Mesendoderm (in vitro differentiated cells): ENCODE data around the gene IP6K3.

Experiments
- DNase-seq: peaks from one replicate; pipeline ENCODE4 v3.0.0; 2013
- H2AK5ac ChIP-seq: 2 replicates; pipeline ENCODE4 v1.6.1; 2013; ENCODE audit warnings: low read length, inconsistent platforms
- H2BK120ac ChIP-seq: 2 replicates; pipeline ENCODE4 v1.6.1; 2013; ENCODE audit warnings: low read depth, mild to moderate bottlenecking, low read length, moderate library complexity, mixed read lengths
- H2BK15ac ChIP-seq: replicated peaks from 2 replicates; pipeline ENCODE4 v1.6.1; 2013; ENCODE audit warnings: low read depth, mild to moderate bottlenecking, moderate library complexity
- H2BK5ac ChIP-seq: 2 replicates; pipeline ENCODE4 v1.6.1; 2013; ENCODE audit warnings: low read length, inconsistent platforms
- H3K18ac ChIP-seq: 2 replicates; pipeline ENCODE4 v1.6.1; 2013; ENCODE audit warnings: mild to moderate bottlenecking, low read length, mixed read lengths
- H3K23ac ChIP-seq: one replicate; pipeline ENCODE4 v1.6.1; 2013; ENCODE audit warnings: low read length
- H3K27ac ChIP-seq: 2 replicates; pipeline ENCODE4 v1.5.1; 2013; ENCODE audit warnings: low read depth, mild to moderate bottlenecking, inconsistent platforms, low read length, moderate library complexity
- H3K27me3 ChIP-seq: 2 replicates; pipeline ENCODE4 v1.6.1; 2013; ENCODE audit warnings: low read length, control low read depth, mild to moderate bottlenecking, inconsistent platforms; ENCODE audit not compliant: insufficient read depth, poor library complexity
- H3K36me3 ChIP-seq: 2 replicates; pipeline ENCODE4 v1.6.1; 2013; ENCODE audit warnings: low read length, inconsistent platforms; ENCODE audit not compliant: control insufficient read depth, insufficient read depth
- H3K4ac ChIP-seq: one replicate; pipeline ENCODE4 v1.6.1; 2013; ENCODE audit warnings: low read depth, mild to moderate bottlenecking, low read length, moderate library complexity
- H3K4me1 ChIP-seq: 2 replicates; pipeline ENCODE4 v1.6.1; 2013; ENCODE audit warnings: low read depth, low read length, inconsistent platforms; ENCODE audit not compliant: control insufficient read depth
- H3K4me2 ChIP-seq: 2 replicates; pipeline ENCODE4 v1.6.1; 2013; ENCODE audit warnings: low read length
- H3K4me3 ChIP-seq: 2 replicates; pipeline ENCODE4 v1.5.1; 2013; ENCODE audit warnings: mild to moderate bottlenecking, low read length
- H3K56ac ChIP-seq: one replicate; pipeline ENCODE4 v1.6.1; 2013; ENCODE audit warnings: low read length
- H3K79me1 ChIP-seq: 2 replicates; pipeline ENCODE4 v1.6.1; 2013; ENCODE audit warnings: low read length, inconsistent platforms
- H3K79me2 ChIP-seq: 2 replicates; pipeline ENCODE4 v1.6.1; 2013; ENCODE audit warnings: mild to moderate bottlenecking, low read length; ENCODE audit not compliant: control insufficient read depth, insufficient read depth
- H3K9ac ChIP-seq: 2 replicates; pipeline ENCODE4 v1.6.1; 2013; ENCODE audit warnings: low read length, inconsistent platforms
- H4K5ac ChIP-seq: one replicate; pipeline ENCODE4 v1.6.1; 2013; ENCODE audit warnings: low read length
- H4K8ac ChIP-seq: one replicate; pipeline ENCODE4 v1.6.1; 2013; ENCODE audit warnings: low read depth, mild to moderate bottlenecking, control low read depth, low read length, moderate library complexity
- WGBS: extraction: QIAGEN DNeasy Blood & Tissue Kit; methylation state at CpG from one replicate; pipeline ENCODE4 v1.1.7; 2013; ENCODE audit warnings: low lambda C conversion rate, missing lambda C conversion rate; ENCODE audit not compliant: insufficient coverage; ENCODE audit errors: extremely low coverage; 5-methylcytosine and 5-hydroxymethylcytosine counted together

Gene IP6K3

GRCh38 chr6:33790379-33790778, 43.7 kb upstream of the IP6K3 start:
- Histone ChIP-seq H3K36me3 (no peaks in the 10 kb centered on the region), H3K4ac (no peak overlapping the region), H3K27ac (no peak overlapping the region), H3K18ac (peak overlapping the region; percentile 28), H3K4me1 (peaks cover 14% of the 10 kb centered on the region), H2BK15ac (no peak overlapping the region), H2BK120ac (no peak overlapping the region), H3K23ac (no peak overlapping the region), H2BK5ac (no peak overlapping the region), H3K27me3 (no peaks in the 10 kb centered on the region), H3K4me2 (no peak overlapping the region), H3K56ac (no peak overlapping the region), H4K5ac (no peak overlapping the region), H3K9ac (no peak overlapping the region), H3K79me1 (peaks cover 6% of the 10 kb centered on the region), H3K4me3 (no peak overlapping the region), H4K8ac (no peak overlapping the region), H2AK5ac (no peak overlapping the region), H3K79me2 (peaks cover 15% of the 10 kb centered on the region)
- no CpG with 5 or more reads among the region's 2 CpGs for WGBS
- peak; percentile 51 for DNase-seq

GRCh38 chr6:33789550-33789895, 42.8 kb upstream of the IP6K3 start:
- H3K27ac ChIP-seq, result no peak overlapping the region
- peak overlapping the region; percentile 29 for H3K4ac ChIP-seq
- H3K56ac ChIP-seq, result peak overlapping the region; percentile 66
- H3K18ac ChIP-seq, result peak overlapping the region; percentile 1
- H3K23ac ChIP-seq, result peak overlapping the region; percentile 4
- peaks cover 22% of the 10 kb centered on the region for H3K79me2 ChIP-seq
- DNase-seq, result no peak
- no peak overlapping the region for H4K8ac ChIP-seq
- peak overlapping the region; percentile 78 for H4K5ac ChIP-seq
- peak overlapping the region; percentile 20 for H3K4me2 ChIP-seq
- no CpG with 5 or more reads among the region's 11 CpGs for WGBS
- H3K27me3 ChIP-seq, result no peaks in the 10 kb centered on the region
- no peak overlapping the region for H2BK120ac ChIP-seq
- H3K36me3 ChIP-seq, result no peaks in the 10 kb centered on the region
- peak overlapping the region; percentile 12 for H2BK5ac ChIP-seq
- H3K4me3 ChIP-seq, result no peak overlapping the region
- H2AK5ac ChIP-seq, result peak overlapping the region; percentile 80
- no peak overlapping the region for H2BK15ac ChIP-seq
- peaks cover 14% of the 10 kb centered on the region for H3K79me1 ChIP-seq
- peaks cover 15% of the 10 kb centered on the region for H3K4me1 ChIP-seq
- peak overlapping the region; percentile 36 for H3K9ac ChIP-seq

DNA sequence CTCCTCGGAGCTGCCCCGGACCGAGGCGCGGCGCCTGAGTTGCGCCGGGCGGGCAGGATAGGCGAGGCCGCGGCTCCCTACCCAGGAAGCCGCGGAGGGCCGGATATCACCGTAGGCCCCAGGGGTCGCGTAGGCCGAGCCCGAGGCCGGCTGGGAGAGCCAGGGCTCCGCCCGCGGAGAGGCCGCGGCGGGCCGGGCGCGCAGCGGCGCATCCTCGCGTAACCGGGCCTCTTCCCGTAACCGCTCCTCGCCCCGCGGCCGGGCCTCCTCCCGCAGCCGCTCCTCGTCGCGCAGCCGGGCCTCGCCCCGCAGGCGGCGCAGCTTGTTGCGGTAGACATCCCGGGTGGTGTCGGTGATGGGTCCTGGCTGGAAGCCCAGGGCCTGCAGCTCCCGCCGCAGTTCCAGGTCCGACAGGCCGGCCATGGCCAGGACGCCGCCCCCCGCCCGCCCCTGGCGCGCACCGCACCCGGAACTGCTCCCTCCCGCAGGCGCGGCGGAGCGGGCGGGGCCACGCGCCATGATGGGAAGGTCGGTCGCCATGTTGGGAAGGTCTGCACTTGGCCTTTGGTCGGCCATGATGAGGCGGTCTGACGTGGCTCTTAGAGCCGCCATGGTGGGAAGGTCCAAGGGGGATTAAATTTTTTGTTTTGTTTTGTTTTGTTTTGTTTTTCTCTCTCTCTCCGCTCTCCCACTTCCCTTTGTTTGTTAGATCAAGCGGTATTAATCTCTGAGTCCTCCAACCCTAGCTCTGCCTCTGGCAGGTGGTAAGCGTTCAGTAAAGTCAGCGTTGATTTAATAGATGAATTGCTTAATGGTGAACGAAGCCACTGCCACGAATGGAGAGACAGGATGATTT, 42.2 kb upstream of the IP6K3 start, which contains the start of gene LEMD2:
Gene LEMD2 (minus strand): TSS at position 437 of the 856 bp plus-strand sequence. CDS start 14 bp downstream, at position 423.
- peak within 1 kb of the TSS; percentile 22 for H2BK120ac ChIP-seq
- H4K5ac ChIP-seq, result peak within 1 kb of the TSS; percentile 78
- H3K18ac ChIP-seq, result peak within 1 kb of the TSS; percentile 93
- no CpG with 5 or more reads among the region's 86 CpGs for WGBS
- peaks cover 22% of the 10 kb centered on the region for H3K79me2 ChIP-seq
- peak within 1 kb of the TSS; percentile 79 for H3K4me3 ChIP-seq
- no peak within 1 kb of the TSS for H2BK15ac ChIP-seq
- no peaks in the 10 kb centered on the region for H3K27me3 ChIP-seq
- peaks cover 15% of the 10 kb centered on the region for H3K4me1 ChIP-seq
- H4K8ac ChIP-seq, result no peak within 1 kb of the TSS
- peaks cover 14% of the 10 kb centered on the region for H3K79me1 ChIP-seq
- peak within 1 kb of the TSS; percentile 49 for H3K4me2 ChIP-seq
- H3K56ac ChIP-seq, result peak within 1 kb of the TSS; percentile 97
- peak within 1 kb of the TSS; percentile 4 for H3K23ac ChIP-seq
- peak within 1 kb of the TSS; percentile 87 for H3K27ac ChIP-seq
- H3K4ac ChIP-seq, result peak within 1 kb of the TSS; percentile 92
- peak within 1 kb of the TSS; percentile 67 for H2BK5ac ChIP-seq
- peak within 1 kb of the TSS; percentile 80 for H2AK5ac ChIP-seq
- DNase-seq, result peak; percentile 96
- H3K36me3 ChIP-seq, result no peaks in the 10 kb centered on the region
- peak within 1 kb of the TSS; percentile 92 for H3K9ac ChIP-seq

GRCh38 chr6:33787954-33788693, 41.4 kb upstream of the IP6K3 start:
- Histone ChIP-seq H3K23ac (no peak overlapping the region), H3K79me2 (peaks cover 22% of the 10 kb centered on the region), H3K4me3 (peak overlapping the region; percentile 79), H3K56ac (peak overlapping the region; percentile 97), H3K79me1 (peaks cover 14% of the 10 kb centered on the region), H2BK15ac (no peak overlapping the region), H2BK5ac (peak overlapping the region; percentile 18), H3K27me3 (no peaks in the 10 kb centered on the region), H3K9ac (peak overlapping the region; percentile 92), H4K5ac (no peak overlapping the region), H3K18ac (peak overlapping the region; percentile 93), H3K36me3 (no peaks in the 10 kb centered on the region), H4K8ac (no peak overlapping the region), H3K4ac (peak overlapping the region; percentile 92), H2AK5ac (no peak overlapping the region), H3K27ac (peak overlapping the region; percentile 87), H3K4me1 (peaks cover 15% of the 10 kb centered on the region), H3K4me2 (peak overlapping the region; percentile 49), H2BK120ac (peak overlapping the region; percentile 22)
- peak; percentile 82 for DNase-seq
- no CpG with 5 or more reads among the region's 53 CpGs for WGBS

DNA sequence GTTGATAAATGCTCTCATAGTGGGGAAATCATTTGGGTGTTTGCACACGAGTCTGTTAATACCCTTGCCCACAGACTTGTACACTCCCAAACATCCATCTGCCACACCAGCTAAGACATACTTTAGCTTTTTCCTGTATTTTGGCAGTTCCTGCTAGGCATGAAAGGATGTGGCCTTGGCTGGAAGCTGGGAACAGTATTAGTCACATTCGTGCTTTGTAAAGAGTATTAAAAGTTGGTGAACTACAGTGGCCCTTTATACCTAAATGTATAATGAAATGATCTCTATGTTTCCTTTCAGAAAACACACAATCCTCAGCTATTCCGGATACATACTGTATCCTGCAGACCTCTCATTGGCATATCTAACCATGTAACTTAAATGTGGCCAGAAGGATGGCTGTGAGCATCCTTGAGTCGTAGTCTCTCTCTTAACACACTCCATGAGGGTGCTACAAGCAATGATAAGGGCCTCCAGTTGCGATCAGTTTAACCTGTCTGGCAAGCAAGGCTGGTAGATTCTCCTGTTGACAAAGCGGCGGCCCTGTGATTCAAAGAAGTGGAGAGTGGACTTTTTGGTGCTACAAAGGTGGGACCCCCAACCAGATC, 40.7 kb upstream of the IP6K3 start:
- Histone ChIP-seq H2BK120ac (no peak overlapping the region), H3K18ac (no peak overlapping the region), H3K4ac (no peak overlapping the region), H4K5ac (no peak overlapping the region), H3K23ac (no peak overlapping the region), H3K56ac (peak overlapping the region; percentile 97), H3K27me3 (no peaks in the 10 kb centered on the region), H3K79me2 (peaks cover 22% of the 10 kb centered on the region), H3K4me3 (no peak overlapping the region), H4K8ac (no peak overlapping the region), H2BK15ac (no peak overlapping the region), H3K27ac (peak overlapping the region; percentile 87), H3K36me3 (no peaks in the 10 kb centered on the region), H2BK5ac (no peak overlapping the region), H2AK5ac (no peak overlapping the region), H3K4me1 (peaks cover 15% of the 10 kb centered on the region), H3K9ac (peak overlapping the region; percentile 92), H3K4me2 (peak overlapping the region; percentile 49), H3K79me1 (peaks cover 14% of the 10 kb centered on the region)
- DNase-seq, result peak; percentile 72
- WGBS, result no CpG with 5 or more reads among the region's 7 CpGs
